Upper lobe of right lung (tissue), 1 donor: ENCODE data around the gene CCDC63. TPM values are rescaled to one million over a fixed set of nuclear protein-coding genes. Genes with fewer than 3 reads are reported as not detected.
"Not testable (repeated sequence)": the region's sequence is repeated elsewhere in the genome, so short reads cannot be mapped to it uniquely, and the experiment has no call there.

ENCODE experiments used
- ATAC-seq: fragments of 200-7000 bp; cut with Tn5 transposase; one replicate; pipeline ENCODE4 v1.9.1; 2020; ENCODE audit warnings: mild to moderate bottlenecking, moderate library complexity
- DNase-seq: peaks from one replicate; pipeline ENCODE4 v3.0.0-alpha.2; 2020
- H3K27ac ChIP-seq: fragments of 200-600 bp; one replicate; pipeline ENCODE4 v1.8.0; 2022
- H3K27me3 ChIP-seq: fragments of 200-600 bp; one replicate; pipeline ENCODE4 v1.8.0; 2022; ENCODE audit warnings: mild to moderate bottlenecking
- H3K36me3 ChIP-seq: fragments of 200-600 bp; one replicate; pipeline ENCODE4 v1.8.0; 2022
- H3K4me1 ChIP-seq: fragments of 200-600 bp; one replicate; pipeline ENCODE4 v1.8.0; 2022
- H3K4me3 ChIP-seq: fragments of 200-600 bp; one replicate; pipeline ENCODE4 v1.8.0; 2022; ENCODE audit warnings: mild to moderate bottlenecking
- H3K9me3 ChIP-seq: fragments of 200-600 bp; one replicate; pipeline ENCODE4 v1.8.0; 2022
- CTCF ChIP-seq: fragments of 200-600 bp; IDR thresholded peaks from one replicate; pipeline ENCODE4 v1.8.0; 2022; ENCODE audit warnings: antibody characterized with exemption
- intact Hi-C: fragments of 100-400 bp; cut with DNase I; formaldehyde crosslinking; loops from one replicate; pipeline ENCODE4 v1.11.0; 2022
- total RNA-seq: library from RNA; stranded (reverse); fragmentation: NEBNext Ultra II Directional; extraction: Animal tissue kit (Norgen Biotek cat#: 25700); gene quantifications from one replicate; pipeline ENCODE4 v1.2.1, GENCODE V29; 2021
- donor health status: DM: no; HTN: yes; CAD: no; lungs with severe emphysema.

Gene CCDC63
- total RNA-seq, 1 donor from 2014 or later = not detected

- Histone ChIP-seq H3K4me1 (no peaks in the 10 kb centered on the region), H3K4me3 (no peak overlapping the region), H3K36me3 (no peaks in the 10 kb centered on the region), H3K27ac (no peak overlapping the region), H3K9me3 (peaks cover 11% of the 10 kb centered on the region), H3K27me3 (peaks cover 14% of the 10 kb centered on the region)
- intact Hi-C loops = no loop called here
- TF ChIP-seq CTCF = no peak
- ATAC-seq = no peak
- no peak for DNase-seq
Measured at GRCh38 chr12:110943373-110943772, 96.6 kb downstream of the CCDC63 start.

GRCh38 chr12:110948041-110948440 is 101.3 kb downstream of the CCDC63 start:
- H3K27ac ChIP-seq = no peak overlapping the region
- H3K9me3 ChIP-seq = peaks cover 11% of the 10 kb centered on the region
- ATAC-seq (no peak), DNase-seq (no peak)
- intact Hi-C loops = no loop called here
- H3K27me3 ChIP-seq = no peaks in the 10 kb centered on the region
- no peaks in the 10 kb centered on the region for H3K4me1 ChIP-seq
- no peak for TF ChIP-seq CTCF
- no peaks in the 10 kb centered on the region for H3K36me3 ChIP-seq
- H3K4me3 ChIP-seq = no peak overlapping the region

- H3K4me3 ChIP-seq, H3K36me3 ChIP-seq, intact Hi-C loops, ATAC-seq, H3K27ac ChIP-seq, DNase-seq, H3K4me1 ChIP-seq, H3K27me3 ChIP-seq: not testable (repeated sequence)
- peaks cover 11% of the 10 kb centered on the region for H3K9me3 ChIP-seq
Measured at GRCh38 chr12:110950466-110950865, 103.7 kb downstream of the CCDC63 start.

GRCh38 chr12:110950867-110951266 is 104.1 kb downstream of the CCDC63 start:
- ATAC-seq, DNase-seq, intact Hi-C loops: not testable (repeated sequence)

More at GRCh38 chr12:110950867-110951266, 104.1 kb downstream of the CCDC63 start:
- not testable (repeated sequence) for H3K4me1 ChIP-seq, H3K4me3 ChIP-seq, H3K36me3 ChIP-seq, H3K27ac ChIP-seq, H3K9me3 ChIP-seq, H3K27me3 ChIP-seq

Other genes with a start within 250 kb of the CCDC63 start
- gene TCTN1, start 232.9 kb upstream of the CCDC63 start, total RNA-seq = 30.4 TPM
- gene HVCN1, start 157.9 kb upstream of the CCDC63 start, total RNA-seq = 21.3 TPM
- gene PPP1CC, start 104.1 kb upstream of the CCDC63 start, total RNA-seq = 90.6 TPM
- gene MYL2, start 73.6 kb downstream of the CCDC63 start, total RNA-seq = not detected
- gene CUX2, start 187.2 kb downstream of the CCDC63 start, total RNA-seq = 0.20 TPM